ENCODE measurements around the gene COL20A1. TPM values are rescaled to one million over a fixed set of nuclear protein-coding genes. Genes with fewer than 3 reads are reported as not detected.

The COL20A1 gene
- total and polyA plus RNA-seq, 2 of the 13 experiments (the other 11 are each of a cell fraction or from before 2014, with no cell fraction given) = not detected

- TF ChIP-seq STAT6 (CRISPR knock-in tag; IDR thresholded peaks at IDR 0.05; ENCODE audit: borderline replicate concordance) = no peak
- no peak; the same call in 1 of the 2 replicates for TF ChIP-seq ZNF263 (CRISPR knock-in tag; IDR thresholded peaks at IDR 0.05)
- no peak; the same call in 1 of the 2 replicates for TF ChIP-seq LBX2 (CRISPR knock-in tag; IDR thresholded peaks at IDR 0.05; ENCODE audit: borderline replicate concordance)
- peak; percentile 66; the same call in 1 of the 2 replicates for TF ChIP-seq ZNF788 (CRISPR knock-in tag; IDR thresholded peaks at IDR 0.05; ENCODE audit: borderline replicate concordance)
- peak; percentile 96 for TF ChIP-seq ZNF574 (CRISPR knock-in tag; IDR thresholded peaks at IDR 0.05)
- TF ChIP-seq TCF7L2 (IDR thresholded peaks at IDR 0.05; ENCODE audit: low read depth, low read length) = no peak
- TF ChIP-seq ZNF280B (CRISPR knock-in tag; IDR thresholded peaks at IDR 0.05; ENCODE audit: borderline replicate concordance) = no peak; the same call in none of the 2 replicates
- no peak for TF ChIP-seq ZNF703 (CRISPR knock-in tag; IDR thresholded peaks at IDR 0.05; ENCODE audit: borderline replicate concordance)
- TF ChIP-seq ATF7-NPFF (CRISPR knock-in tag; IDR thresholded peaks at IDR 0.05; ENCODE audit: low read depth) = peak; percentile 82; the same call in 1 of the 2 replicates
- TF ChIP-seq RELA (CRISPR knock-in tag; IDR thresholded peaks at IDR 0.05) = peak; percentile 85; the same call in 1 of the 2 replicates
- TF ChIP-seq PAX8 (CRISPR knock-in tag; IDR thresholded peaks at IDR 0.05; ENCODE audit: borderline replicate concordance) = no peak; the same call in 1 of the 2 replicates
- TF ChIP-seq ZNF354B (CRISPR knock-in tag; IDR thresholded peaks at IDR 0.05) = no peak
- peak; percentile 72 for TF ChIP-seq SALL1 (CRISPR knock-in tag; IDR thresholded peaks at IDR 0.05)
- peak; percentile 68; the same call in 1 of the 2 replicates for TF ChIP-seq KAT7 (CRISPR knock-in tag; IDR thresholded peaks at IDR 0.05; ENCODE audit: borderline replicate concordance)
- no peak for TF ChIP-seq ZKSCAN8 (CRISPR knock-in tag; IDR thresholded peaks at IDR 0.05; ENCODE audit: borderline replicate concordance)
- TF ChIP-seq BORCS8-MEF2B (CRISPR knock-in tag; IDR thresholded peaks at IDR 0.05) = peak; percentile 34; the same call in 1 of the 2 replicates
- no peak for TF ChIP-seq ZNF660 (CRISPR knock-in tag; IDR thresholded peaks at IDR 0.05; ENCODE audit: borderline replicate concordance, low read depth)
- TF ChIP-seq TBX3 (IDR thresholded peaks at IDR 0.05; ENCODE audit: borderline replicate concordance) = no peak
- no peak for TF ChIP-seq HDAC6 (IDR thresholded peaks at IDR 0.05; ENCODE audit: low read depth, low read length)
- no peak for TF ChIP-seq ZNF572 (CRISPR knock-in tag; IDR thresholded peaks at IDR 0.05)
- TF ChIP-seq KLF12 (CRISPR knock-in tag; IDR thresholded peaks at IDR 0.05; ENCODE audit: borderline replicate concordance) = peak; percentile 78
Measured at GRCh38 chr20:63272105-63273058, 20.6 kb upstream of the COL20A1 start, which contains the start of gene ARFGAP1 (continued).
